Lower leg skin (tissue), 3 donors: ENCODE data around the gene SH2D3A.

ENCODE experiments used
- POLR2A ChIP-seq, 2 donors: fragments of 450-650 bp; IDR thresholded peaks; one replicate each; pipeline ENCODE4 v1.6.1; 2016 to 2017; ENCODE audit warnings: antibody characterized with exemption in 2 of 2, mild to moderate bottlenecking in 1 of 2, moderate library complexity in 1 of 2
- TF ChIP-seq, protein P1 (sequence below), 3 donors: fragments of 450-650 bp; IDR thresholded peaks; one replicate each; pipeline ENCODE4 v1.5.1; 2016; ENCODE audit warnings: antibody characterized with exemption in 3 of 3, mild to moderate bottlenecking in 3 of 3, moderate library complexity in 2 of 3

DNA sequence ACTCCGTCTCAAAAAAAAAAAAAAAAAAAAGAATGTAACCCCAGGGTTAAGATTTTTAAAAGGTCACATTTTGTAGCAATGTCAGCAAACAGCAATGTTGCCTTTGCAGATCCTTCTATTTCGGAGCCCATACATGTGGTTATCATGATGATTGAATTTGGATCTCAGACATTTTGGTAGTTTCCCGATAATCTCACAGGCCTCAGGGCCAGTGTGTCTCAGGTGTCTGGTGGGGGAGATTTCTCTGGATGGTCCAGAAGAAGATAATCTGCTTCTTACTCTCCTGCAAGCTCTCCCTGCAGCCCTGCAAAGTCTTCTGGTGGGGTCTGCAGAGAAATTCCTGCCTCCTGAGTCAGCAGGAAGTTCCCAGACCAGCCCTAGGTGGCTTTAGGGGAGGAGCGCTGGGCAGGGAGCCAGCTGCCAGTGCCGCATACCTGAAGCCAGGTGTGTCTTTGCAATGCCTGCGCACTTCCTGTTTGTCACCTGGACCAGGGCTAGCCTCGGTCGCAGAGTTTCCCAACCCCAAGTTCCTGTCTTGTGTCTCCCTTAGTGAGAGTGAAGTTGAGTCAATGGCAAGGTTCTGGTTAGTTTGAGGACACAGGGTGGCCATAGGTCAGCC lies 1.4 kb downstream of the SH2D3A start:
- TF ChIP-seq, protein P1, sequence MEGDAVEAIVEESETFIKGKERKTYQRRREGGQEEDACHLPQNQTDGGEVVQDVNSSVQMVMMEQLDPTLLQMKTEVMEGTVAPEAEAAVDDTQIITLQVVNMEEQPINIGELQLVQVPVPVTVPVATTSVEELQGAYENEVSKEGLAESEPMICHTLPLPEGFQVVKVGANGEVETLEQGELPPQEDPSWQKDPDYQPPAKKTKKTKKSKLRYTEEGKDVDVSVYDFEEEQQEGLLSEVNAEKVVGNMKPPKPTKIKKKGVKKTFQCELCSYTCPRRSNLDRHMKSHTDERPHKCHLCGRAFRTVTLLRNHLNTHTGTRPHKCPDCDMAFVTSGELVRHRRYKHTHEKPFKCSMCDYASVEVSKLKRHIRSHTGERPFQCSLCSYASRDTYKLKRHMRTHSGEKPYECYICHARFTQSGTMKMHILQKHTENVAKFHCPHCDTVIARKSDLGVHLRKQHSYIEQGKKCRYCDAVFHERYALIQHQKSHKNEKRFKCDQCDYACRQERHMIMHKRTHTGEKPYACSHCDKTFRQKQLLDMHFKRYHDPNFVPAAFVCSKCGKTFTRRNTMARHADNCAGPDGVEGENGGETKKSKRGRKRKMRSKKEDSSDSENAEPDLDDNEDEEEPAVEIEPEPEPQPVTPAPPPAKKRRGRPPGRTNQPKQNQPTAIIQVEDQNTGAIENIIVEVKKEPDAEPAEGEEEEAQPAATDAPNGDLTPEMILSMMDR (IDR thresholded peaks at IDR 0.05), result no peak
- no peak for TF ChIP-seq POLR2A (IDR thresholded peaks at IDR 0.05)
